GM03348 (cell line): Measurements from ENCODE around the gene GRHL1.
"Not testable (repeated sequence)": the region's sequence is repeated elsewhere in the genome, so short reads cannot be mapped to it uniquely, and the experiment has no call there.

Experiments used
- DNase-seq: peaks from one replicate; pipeline ENCODE4 v3.0.0; 2012; ENCODE audit warnings: low spot score

The GRHL1 gene, protein sequence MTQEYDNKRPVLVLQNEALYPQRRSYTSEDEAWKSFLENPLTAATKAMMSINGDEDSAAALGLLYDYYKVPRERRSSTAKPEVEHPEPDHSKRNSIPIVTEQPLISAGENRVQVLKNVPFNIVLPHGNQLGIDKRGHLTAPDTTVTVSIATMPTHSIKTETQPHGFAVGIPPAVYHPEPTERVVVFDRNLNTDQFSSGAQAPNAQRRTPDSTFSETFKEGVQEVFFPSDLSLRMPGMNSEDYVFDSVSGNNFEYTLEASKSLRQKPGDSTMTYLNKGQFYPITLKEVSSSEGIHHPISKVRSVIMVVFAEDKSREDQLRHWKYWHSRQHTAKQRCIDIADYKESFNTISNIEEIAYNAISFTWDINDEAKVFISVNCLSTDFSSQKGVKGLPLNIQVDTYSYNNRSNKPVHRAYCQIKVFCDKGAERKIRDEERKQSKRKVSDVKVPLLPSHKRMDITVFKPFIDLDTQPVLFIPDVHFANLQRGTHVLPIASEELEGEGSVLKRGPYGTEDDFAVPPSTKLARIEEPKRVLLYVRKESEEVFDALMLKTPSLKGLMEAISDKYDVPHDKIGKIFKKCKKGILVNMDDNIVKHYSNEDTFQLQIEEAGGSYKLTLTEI

DNA sequence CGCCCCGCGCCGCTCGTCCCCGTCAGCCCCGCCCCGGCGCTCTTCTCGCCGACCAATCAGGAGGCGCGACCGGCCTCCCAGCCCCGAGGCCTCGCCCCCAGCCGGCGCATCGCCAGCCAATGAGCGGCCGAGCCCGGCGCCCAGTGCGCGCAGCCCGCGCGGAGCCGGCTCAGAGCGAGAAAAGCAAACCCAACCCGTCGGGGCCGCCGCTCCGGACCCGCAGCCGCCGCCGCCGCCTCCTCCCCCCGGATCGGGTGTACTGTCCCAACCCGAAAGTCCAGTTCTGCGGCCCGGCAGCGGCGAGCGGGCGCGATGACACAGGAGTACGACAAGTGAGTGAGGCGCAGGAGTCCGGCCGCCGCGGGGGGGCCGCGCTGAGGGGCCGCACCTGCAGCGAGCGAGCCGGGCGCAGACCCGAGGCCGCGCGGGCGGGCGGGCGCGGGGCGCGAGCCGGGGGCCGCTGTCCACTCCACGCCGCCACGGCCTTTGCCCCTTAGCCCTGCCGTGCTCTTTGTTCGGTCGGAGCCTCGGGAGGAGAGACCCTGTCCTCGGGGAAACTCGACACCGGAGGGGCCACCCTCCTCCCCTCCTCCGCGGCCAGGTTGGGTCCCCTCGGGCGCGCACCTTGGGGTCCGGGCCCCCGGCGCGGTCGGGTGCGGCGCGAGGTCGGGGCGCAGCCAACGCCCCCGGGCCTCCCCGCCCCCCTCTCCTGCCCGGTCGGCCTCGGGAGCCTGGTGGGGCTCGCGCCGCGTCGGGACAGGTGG lies at the start of gene GRHL1:
Gene GRHL1 (plus strand): TSS at position 172 of the 764 bp plus-strand sequence. CDS start 141 bp downstream, at position 313.
- peak; percentile 100 for DNase-seq

DNA sequence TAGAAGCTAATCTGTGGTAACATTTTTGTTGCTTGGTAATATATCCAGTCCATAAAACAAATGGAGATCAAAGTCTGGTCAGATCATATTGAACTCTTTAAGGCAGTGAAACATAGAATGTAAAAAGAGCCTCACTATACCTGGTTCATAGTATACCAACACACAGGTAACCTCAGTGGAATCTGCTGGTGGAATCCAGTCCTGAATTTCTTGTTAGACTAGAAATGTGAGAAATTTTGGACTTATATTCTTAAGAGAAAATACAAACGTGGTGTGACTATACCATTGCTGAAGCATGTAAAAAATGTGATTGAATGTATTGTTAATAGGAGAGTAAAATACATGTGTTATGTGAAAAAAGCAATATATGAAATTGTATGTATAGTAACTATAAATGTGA lies 46.1 kb upstream of the GRHL1 start:
- DNase-seq: no peak

DNA sequence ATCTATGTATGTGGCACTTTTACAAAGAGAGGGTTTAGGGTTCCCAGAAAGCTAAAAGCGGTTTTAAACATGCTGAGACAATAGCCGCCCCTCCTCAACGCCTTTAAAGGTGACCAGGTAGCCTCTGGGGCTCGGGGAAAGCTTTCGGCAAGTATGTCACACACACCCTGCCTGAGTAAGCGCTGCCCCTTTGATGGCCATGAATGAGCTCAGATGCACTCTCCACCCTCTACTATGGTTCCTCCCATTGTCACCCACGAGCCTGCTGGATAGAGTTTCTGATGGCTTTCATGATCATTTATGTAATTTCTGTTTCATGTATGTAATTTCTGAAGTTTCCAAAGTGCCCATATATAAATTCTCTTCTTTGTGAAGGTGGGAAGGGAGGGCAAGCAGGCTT lies 44.1 kb upstream of the GRHL1 start:
- DNase-seq: no peak

DNA sequence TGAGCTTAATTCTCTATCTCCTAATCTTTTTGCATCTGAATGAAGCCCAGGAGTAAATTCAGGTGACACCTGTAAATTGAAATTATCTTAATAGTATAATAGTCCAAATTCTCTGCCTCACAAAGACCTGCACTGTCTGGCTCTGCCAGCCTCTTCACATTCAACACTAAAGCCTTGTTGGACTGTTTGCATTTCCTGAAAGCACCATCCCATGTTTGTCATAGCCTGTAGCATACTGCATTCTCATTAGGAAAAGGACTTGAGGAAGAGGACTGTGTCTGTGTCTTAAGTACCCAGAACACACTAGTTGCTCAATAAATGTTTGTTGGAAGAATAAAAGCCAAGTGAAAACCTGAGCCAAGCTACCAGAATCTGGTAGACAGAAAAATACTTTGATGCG lies 42.9 kb upstream of the GRHL1 start:
- DNase-seq: no peak

DNA sequence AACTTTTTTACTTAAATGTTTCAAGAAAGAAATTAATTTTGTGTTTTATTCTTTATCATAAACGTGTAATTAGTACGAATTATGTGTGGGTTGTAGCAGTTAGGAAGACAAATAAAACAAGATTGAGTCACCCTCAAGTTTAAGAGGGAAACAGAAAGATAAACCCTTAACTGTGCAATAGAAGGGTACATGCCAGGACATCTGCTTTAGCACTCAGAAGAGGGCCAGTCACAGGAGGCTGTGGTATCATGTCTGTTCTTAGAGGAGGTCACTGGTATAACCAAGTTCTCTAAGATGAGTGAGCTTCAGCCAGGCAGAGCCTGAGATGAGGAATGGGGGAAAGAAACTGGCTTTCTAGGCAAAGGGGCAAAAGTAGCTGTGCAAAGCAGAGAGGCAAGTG lies 42.4 kb upstream of the GRHL1 start:
- DNase-seq: peak; percentile 20

DNA sequence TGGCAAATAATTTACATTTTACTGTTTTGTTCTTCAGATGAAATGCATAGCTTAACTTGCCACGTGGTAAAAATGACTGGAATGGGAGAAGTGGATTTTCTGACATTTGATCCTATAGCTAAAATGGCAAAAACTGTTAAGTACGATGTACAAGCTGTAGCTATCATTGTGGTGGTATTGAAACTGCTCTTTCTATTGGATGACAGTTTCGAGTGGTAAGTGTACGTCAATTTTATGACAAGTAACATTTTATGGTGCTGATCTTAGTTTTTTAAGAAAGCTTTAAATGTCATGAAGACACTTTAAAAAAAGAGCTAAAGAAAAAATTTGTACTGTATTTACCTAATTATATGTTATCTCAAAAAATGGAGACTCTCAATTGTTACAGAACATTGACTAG lies 40.8 kb upstream of the GRHL1 start:
- no peak for DNase-seq

DNA sequence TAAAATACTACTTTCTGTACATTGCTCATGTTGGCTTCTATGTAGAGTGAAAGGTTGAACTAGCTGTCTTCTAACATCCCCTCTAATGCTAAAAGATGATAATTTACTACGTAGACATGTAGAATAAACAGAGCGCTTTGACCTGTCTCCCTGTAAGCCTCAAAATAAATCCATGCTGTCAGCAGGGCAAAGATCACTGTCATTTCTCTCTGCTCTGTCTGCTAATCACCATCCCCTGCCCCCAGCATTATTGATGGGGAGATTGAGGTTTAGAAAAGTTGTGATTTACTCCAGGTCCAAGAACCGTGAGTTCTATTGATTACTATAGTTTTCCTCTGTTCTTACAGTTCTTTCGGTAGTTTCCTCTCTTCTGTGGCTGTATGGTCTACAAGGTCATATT lies 39.0 kb upstream of the GRHL1 start:
- no peak for DNase-seq

DNA sequence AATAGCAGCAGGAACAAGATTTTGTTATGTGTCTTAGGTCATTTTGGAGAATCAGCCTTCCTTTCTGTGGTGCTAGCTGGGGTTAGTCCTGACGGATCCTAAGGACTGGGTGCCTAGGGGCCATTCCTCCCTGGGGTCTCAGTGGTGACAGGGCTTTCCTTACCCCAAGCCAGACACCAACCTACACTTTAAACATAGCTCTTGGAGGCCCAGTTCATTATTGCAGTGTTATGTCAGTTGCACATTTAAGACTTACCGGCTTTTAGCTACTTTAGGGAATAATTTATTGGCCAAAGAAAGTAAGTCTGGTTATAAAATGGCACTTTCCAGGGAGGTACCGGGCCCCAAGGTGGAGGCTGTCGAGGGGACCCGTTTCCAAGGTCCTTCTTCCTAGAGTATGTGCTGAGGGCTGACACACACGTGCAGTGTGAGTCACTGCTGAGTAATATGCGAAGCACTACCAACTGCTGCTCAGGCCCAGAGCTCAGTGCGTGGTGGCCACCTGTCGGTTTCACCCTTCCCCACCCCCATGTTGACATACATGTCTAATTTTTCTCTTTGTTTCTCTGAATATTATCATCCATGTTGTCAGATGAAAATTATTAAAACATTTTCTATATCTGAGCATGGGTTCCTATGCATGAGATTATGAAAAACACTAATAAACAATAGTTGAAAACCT lies 37.0 kb upstream of the GRHL1 start:
- DNase-seq: peak; percentile 55

DNA sequence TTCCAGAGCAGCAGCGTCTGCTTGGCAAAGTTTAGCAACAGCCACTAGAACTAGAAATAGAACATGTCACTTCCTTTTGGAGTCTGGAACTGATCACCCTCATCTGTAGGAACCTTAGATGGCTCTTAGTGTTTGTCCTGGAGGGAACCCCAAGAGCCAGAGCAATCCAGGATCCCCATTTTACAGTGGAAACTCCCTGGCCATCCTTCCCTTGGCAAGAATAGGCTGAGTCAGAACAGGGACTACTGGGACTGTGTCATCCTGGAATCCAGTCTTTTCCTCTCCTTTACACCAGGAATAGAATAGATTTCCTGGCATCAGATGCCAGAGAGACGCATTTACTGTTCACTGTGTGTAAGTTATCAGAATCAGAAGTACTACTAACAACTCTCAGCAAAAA lies 33.2 kb upstream of the GRHL1 start:
- DNase-seq: peak; percentile 39

DNA sequence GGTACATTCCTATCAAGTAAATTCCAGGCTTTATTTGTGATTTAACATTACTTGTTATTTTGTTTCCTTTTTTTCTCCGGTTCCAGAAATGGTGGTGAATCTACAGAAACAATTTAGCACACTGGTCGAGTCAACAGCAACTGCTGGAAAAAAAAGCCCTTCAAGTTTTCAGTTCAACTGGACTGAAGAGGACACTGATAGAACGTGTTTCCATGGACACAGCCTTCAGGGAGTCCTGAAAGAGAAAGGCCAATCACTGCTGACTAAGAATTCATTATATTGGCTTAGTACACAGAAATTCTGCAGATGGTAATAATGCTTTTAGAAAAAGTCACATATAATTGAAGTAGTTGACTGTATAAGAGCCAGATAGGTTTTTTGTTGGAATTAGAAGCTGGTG lies 32.0 kb upstream of the GRHL1 start:
- no peak for DNase-seq

DNA sequence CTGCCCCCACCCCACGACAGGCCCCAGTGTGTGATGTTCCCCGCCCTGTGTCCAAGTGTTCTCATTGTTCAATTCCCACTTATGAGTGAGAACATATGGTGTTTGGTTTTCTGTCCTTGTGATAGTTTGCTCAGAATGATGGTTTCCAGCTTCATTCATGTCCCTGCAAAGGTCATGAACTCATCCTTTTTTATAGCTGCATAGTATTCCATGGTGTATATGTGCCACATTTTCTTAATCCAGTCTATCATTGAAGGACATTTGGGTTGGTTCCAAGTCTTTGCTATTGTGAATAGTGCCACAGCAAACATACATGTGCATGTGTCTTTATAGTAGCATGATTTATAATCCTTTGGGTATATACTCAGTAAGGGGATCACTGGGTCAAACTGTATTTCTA lies 24.5 kb upstream of the GRHL1 start:
- DNase-seq: not testable (repeated sequence)

DNA sequence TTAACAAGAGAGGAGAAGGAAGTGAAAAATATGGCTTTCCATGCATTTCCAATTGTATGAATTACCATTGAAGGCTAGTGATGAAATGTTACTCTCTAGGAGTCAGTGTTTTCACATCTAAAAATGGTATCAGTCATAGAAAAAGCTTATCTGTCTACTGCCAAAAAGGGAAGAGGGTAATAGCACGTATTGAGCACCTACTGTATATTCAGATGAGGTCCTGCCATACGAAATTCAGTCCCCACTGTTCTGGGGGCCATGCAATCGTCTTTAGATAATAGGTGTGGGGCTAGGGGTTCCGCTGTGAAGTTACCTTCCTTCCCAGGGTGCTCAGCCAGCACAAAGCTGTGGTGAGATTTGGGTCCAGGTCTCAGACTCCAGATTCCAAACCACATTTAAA lies 14.2 kb upstream of the GRHL1 start:
- DNase-seq: no peak

DNA sequence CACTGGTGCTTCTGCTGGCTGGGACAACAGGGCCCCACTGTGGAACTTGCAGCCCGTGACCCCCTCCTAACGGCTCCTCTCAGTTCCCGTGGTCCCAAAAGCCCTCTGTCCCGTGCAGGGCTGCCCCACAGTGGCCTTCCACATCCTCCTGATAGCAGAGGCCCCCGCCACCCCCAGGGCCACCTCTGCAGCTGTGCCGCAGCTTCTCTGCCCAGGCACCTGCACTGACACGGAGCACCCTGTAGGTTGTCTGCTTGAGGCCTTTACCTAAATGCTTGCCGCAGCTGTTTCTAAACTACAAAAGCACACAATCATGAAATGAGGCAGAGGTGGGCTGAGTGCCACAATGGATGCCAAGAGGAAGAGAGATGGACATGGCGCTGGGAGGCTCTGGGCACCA lies 13.5 kb upstream of the GRHL1 start:
- DNase-seq: no peak

DNA sequence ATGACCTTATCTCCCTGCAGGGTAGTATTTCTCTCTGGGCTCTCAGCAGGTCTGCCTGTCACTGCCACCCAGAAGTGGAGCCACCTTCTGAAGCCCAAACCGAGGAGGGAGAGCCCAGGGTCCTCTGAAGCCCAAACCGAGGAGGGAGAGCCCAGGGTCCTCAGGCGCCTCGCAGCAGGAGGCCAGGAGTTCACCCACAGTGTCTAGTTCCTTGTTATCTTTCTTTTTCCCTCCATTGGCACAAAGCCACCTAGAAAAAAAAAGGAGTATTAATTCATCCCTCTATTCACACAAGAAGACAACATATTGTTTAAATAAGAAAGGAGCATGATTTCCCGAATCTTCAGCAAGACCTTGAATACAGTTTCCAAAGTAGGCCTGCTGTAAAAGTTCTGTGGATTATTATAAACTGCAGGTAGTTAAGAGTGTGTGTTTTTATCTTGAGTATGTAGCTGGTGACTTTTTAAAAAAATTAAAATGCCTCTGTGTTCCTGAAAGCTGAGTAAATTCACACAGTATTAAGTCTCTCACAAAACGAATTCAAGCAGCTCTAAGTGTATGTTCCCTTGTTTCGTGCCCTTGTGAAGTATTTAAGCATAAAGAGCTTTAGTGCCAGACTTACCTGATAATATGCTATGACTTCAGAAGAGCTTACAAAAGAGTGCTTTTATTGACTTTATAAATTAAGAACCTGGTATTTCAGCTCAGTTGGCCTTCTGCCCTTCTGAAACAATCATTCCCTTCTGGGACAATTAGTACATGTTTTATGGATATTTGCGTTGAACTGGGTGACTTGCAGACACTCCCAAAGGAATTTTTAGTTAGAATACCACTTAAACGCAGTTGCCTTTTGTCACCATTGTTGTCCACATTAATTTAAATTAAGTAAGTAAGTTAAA lies 11.7 kb upstream of the GRHL1 start:
- no peak for DNase-seq

DNA sequence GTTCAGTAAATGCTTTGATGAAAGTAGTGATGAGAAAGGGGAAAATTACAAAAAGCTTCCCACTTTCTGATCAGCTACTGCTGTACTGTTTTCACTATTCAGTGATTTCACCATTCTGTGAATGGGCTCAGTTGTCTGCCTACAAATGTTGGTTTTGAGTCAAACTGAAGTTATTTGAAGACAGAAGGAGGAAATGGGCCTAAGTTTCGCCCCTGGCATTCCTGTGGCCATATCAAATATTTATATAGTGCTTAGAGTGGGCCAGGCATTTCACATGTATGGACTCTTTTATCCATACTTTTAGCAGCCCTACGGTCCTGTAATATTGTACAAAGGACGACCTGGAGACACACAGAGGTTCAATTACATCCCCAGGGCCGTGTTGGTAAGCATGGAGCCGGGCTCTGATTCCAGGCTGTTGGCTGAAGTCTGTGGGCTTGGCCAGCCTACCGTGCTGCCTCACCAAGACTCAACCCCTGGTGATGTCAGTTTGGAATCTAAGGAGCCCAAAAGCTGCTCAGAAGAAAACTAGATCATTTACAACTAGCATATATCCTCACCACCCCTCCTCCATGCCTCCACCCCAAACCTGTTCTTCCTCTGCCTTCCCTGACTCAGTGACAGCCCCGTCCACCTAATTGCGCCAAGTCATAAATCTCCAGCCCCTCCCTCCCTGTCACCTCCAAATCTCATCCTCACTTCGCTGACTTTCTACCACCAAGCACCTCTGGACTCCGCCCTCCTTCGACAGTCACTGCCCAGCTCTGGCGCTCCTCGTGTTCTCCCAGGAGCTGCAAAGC lies 10.1 kb upstream of the GRHL1 start:
- peak; percentile 80 for DNase-seq

DNA sequence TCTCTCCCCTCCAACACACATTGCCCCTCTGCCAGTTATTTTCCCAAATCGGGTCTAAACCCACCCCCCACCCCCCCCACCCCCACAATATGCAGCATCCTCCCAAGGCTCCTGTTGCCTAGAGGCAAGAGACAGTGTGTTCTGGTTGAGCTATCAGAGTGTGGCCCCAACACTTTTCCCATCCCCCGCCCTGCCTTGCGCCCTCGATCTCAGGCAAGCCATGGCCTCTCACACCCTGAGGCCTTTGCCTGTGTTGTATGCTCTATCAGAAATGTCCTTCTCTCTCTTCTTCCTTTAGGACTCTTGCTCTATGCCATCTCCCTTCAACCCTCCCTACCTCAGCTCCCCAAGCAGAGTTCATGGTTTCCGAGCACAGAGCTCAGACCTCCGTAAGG lies 9.5 kb upstream of the GRHL1 start:
- no peak for DNase-seq

DNA sequence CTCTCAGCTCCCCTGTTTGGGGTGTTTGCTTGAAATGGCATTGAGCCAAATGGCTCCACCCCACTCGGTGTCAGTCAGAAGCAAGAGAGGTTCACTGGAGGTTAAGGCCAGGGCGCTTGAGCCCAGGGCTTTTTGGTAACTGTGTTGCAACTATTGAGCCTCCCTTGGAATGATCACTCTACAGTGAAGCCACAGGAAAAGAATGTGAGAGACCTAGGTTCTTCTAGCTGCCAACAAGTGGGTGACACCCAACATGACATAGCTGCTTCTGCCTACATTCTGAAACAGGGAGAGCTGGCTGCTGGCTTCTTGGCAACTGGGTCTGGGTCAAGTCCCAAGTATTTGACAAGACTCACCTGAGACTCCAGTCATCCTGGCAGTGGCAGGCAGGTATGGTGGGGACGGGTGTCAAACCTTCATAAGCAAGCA lies 7.1 kb upstream of the GRHL1 start:
- peak; percentile 41 for DNase-seq

DNA sequence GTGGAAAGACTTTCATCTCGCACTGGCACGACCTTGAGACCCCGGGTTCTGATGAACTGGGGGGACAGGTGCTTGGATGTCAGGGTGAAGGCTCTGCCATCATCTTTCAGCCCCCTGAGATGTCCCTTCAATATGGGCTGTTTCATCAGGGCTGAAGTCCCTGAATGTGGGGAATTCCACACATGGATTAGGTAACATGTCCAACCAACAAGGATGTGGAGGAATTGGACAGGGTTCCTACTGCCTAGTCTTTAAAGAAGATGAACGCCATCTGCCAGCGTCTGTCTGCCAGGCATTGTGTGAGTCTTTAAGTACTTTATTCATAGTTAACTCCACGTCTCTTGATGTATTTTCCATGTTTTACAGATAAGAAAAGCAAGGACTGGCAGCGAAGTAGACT lies 5.9 kb upstream of the GRHL1 start:
- DNase-seq: no peak

DNA sequence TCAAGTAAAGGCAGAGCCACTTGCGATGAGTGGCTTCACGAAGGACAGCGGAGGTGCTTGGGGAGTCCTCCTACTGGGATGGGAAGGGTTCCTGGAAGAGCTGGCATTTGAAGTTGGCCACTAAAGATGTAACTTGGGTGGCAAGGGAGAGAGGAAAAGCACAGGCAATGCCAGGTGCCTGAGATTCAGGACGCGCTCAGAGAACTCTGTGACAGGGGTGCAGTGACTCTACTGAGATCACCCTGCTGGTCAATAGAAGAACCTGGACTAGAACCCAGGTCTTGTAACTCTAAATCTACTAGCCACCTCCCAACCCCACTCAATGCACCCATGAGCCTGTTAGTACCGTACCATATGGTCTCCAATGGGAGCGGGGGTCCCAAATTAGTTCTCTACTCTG lies 5.4 kb upstream of the GRHL1 start:
- no peak for DNase-seq

DNA sequence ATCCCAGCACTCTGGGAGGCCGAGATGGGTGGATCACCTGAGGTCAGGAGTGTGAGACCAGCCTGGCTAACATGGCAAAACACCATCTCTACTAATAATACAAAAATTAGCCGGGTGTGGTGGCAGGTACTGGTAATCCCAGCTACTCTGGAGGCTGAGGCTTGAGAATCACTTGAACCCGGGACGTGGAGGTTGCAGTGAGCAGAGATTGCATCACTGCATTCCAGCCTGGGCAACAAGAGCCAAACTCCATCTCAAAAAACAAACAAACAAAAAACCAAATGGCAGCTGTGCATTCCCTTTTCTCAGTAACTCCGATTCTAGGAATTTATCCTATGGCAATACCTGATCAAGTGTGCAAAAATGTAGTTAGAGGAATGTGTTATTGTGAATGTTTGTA lies 4.7 kb upstream of the GRHL1 start:
- DNase-seq: no peak

DNA sequence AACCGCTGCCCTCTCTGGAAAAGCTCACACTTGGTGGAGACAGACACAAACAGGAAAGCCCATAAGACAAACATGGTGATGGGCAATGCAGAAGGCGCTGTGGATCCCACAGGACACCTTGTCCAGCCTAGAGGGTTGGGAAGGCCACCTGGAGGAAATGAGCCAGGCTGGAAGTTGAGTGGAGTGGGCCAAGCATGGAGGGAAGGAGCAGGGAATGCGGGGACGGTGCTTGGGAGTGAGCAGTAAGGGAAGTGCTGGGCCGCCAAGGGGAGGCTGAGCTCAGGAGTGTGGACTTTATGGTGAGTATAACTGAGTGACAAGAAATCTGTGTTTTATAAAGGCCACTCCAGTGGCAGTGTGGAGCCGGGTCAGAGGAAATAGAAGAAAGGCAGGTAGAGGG lies 2.8 kb upstream of the GRHL1 start:
- DNase-seq: no peak
